Measurements from ENCODE around the gene COL27A1.

DNA sequence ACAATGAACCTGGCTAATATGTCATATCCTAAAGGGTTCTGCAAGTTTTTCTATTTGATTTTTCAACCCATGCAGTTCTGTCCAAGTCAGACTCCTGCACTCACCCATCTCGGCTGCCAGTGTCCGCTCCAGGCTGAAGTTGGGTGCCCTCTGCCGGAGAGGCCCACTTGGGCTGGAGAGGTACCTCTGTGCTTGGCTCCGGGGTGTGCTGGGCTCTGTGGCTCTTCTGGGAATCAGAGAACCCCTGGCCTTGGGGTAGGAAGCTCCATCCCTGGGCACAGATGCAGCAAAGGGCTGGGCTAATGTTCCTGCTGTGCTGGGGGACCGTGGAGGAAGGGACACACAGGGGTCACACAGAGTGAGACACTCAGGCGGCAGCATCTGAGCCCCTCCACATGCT, 200.5 kb downstream of the COL27A1 start:
- TF ChIP-seq, protein P1, sequence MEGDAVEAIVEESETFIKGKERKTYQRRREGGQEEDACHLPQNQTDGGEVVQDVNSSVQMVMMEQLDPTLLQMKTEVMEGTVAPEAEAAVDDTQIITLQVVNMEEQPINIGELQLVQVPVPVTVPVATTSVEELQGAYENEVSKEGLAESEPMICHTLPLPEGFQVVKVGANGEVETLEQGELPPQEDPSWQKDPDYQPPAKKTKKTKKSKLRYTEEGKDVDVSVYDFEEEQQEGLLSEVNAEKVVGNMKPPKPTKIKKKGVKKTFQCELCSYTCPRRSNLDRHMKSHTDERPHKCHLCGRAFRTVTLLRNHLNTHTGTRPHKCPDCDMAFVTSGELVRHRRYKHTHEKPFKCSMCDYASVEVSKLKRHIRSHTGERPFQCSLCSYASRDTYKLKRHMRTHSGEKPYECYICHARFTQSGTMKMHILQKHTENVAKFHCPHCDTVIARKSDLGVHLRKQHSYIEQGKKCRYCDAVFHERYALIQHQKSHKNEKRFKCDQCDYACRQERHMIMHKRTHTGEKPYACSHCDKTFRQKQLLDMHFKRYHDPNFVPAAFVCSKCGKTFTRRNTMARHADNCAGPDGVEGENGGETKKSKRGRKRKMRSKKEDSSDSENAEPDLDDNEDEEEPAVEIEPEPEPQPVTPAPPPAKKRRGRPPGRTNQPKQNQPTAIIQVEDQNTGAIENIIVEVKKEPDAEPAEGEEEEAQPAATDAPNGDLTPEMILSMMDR (IDR thresholded peaks at IDR 0.05; ENCODE audit: borderline replicate concordance, extremely low read depth, low read length, poor library complexity, severe bottlenecking) = no peak
- TF ChIP-seq EZH2 (IDR thresholded peaks at IDR 0.05; ENCODE audit: borderline replicate concordance, low read depth, low read length, severe bottlenecking) = no peak
